HepG2 (cell line): ENCODE data around the gene TRDMT1. TPM values are rescaled to one million over a fixed set of nuclear protein-coding genes. Genes with fewer than 3 reads are reported as not detected.

Experiments used
- BRCA1 ChIP-seq: sonication (generic); formaldehyde crosslinking; IDR thresholded peaks from 2 replicates; pipeline ENCODE4 v1.4.0; 2020; ENCODE audit warnings: missing genetic modification reagents
- CEBPG ChIP-seq: IDR thresholded peaks from 2 replicates; pipeline ENCODE4 v1.6.1; 2016
- CREB1 ChIP-seq, 2 experiments: fragments of 450-650 bp in 1 of 2; IDR thresholded peaks; 2 replicates each; pipeline ENCODE4 v1.6.1; 2016 to 2017; ENCODE audit warnings: control low read depth in 1 of 2, mild to moderate bottlenecking in 1 of 2, missing compliant biosample characterization in 1 of 2, missing genetic modification characterization in 1 of 2
- GZF1 ChIP-seq: sonication (generic); formaldehyde crosslinking; IDR thresholded peaks from 2 replicates; pipeline ENCODE4 v1.5.1; 2020; ENCODE audit warnings: mild to moderate bottlenecking, missing genetic modification reagents
- HNF4G ChIP-seq, 2 experiments: sonication (generic) in 1 of 2; formaldehyde crosslinking in 1 of 2; IDR thresholded peaks; 2 replicates each; pipeline versions ENCODE4 v1.4.0 to v1.6.1; 2011 to 2020; ENCODE audit warnings: borderline replicate concordance in 2 of 2, low read depth in 2 of 2, mild to moderate bottlenecking in 2 of 2, low read length in 1 of 2, missing genetic modification reagents in 1 of 2, moderate library complexity in 1 of 2
- JUN ChIP-seq: sonication (generic); formaldehyde crosslinking; IDR thresholded peaks from 2 replicates; pipeline ENCODE4 v1.4.0; 2020; ENCODE audit warnings: mild to moderate bottlenecking, missing genetic modification reagents
- MLLT10 ChIP-seq: sonication (generic); formaldehyde crosslinking; IDR thresholded peaks from 2 replicates; pipeline ENCODE4 v1.4.0; 2020; ENCODE audit warnings: missing genetic modification reagents
- MTF2 ChIP-seq: sonication (generic); formaldehyde crosslinking; IDR thresholded peaks from 2 replicates; pipeline ENCODE4 v1.5.0; 2020; ENCODE audit warnings: missing genetic modification reagents, borderline replicate concordance
- NPAS2 ChIP-seq: sonication (generic); formaldehyde crosslinking; IDR thresholded peaks from 2 replicates; pipeline ENCODE4 v1.8.0; 2022; ENCODE audit warnings: mild to moderate bottlenecking, missing genetic modification reagents, borderline replicate concordance
- RFX3 ChIP-seq: IDR thresholded peaks from 2 replicates; pipeline ENCODE4 v1.6.1; 2016; ENCODE audit warnings: missing biosample characterization, missing genetic modification reagents
- SKIL ChIP-seq: sonication (generic); formaldehyde crosslinking; IDR thresholded peaks from 2 replicates; pipeline ENCODE4 v1.8.0; 2022; ENCODE audit warnings: missing genetic modification reagents, mild to moderate bottlenecking, moderate library complexity, borderline replicate concordance
- SMAD1 ChIP-seq: sonication (generic); formaldehyde crosslinking; IDR thresholded peaks from 2 replicates; pipeline ENCODE4 v1.4.0; 2020; ENCODE audit warnings: missing genetic modification reagents, low read depth, mild to moderate bottlenecking, borderline replicate concordance
- TBX3 ChIP-seq: fragments of 450-650 bp; IDR thresholded peaks from 2 replicates; pipeline ENCODE4 v1.6.1; 2017; ENCODE audit warnings: antibody characterized with exemption, mild to moderate bottlenecking, inconsistent platforms, borderline replicate concordance
- ZC3H13 ChIP-seq: sonication (generic); formaldehyde crosslinking; IDR thresholded peaks from 2 replicates; pipeline ENCODE4 v1.8.1; 2023; ENCODE audit warnings: mild to moderate bottlenecking, missing genetic modification reagents, moderate library complexity
- ZNF20 ChIP-seq: sonication (generic); formaldehyde crosslinking; IDR thresholded peaks from 2 replicates; pipeline ENCODE4 v1.4.0; 2020; ENCODE audit warnings: mild to moderate bottlenecking, moderate library complexity, missing genetic modification reagents
- ZNF382 ChIP-seq: sonication (generic); formaldehyde crosslinking; IDR thresholded peaks from 2 replicates; pipeline ENCODE4 v1.5.0; 2020; ENCODE audit warnings: missing genetic modification reagents, mild to moderate bottlenecking, borderline replicate concordance
- ZNF44 ChIP-seq: sonication (generic); formaldehyde crosslinking; IDR thresholded peaks from 2 replicates; pipeline ENCODE4 v1.5.1; 2020; ENCODE audit warnings: mild to moderate bottlenecking, missing genetic modification reagents
- ZNF569 ChIP-seq: sonication (generic); formaldehyde crosslinking; IDR thresholded peaks from 2 replicates; pipeline ENCODE4 v1.5.0; 2020; ENCODE audit warnings: mild to moderate bottlenecking, missing genetic modification reagents, moderate library complexity, borderline replicate concordance
- ZNF614 ChIP-seq: IDR thresholded peaks from 2 replicates; pipeline ENCODE4 v1.6.1; 2018; ENCODE audit warnings: missing biosample characterization, missing genetic modification reagents, inconsistent platforms, borderline replicate concordance
- ZNF687 ChIP-seq: sonication (generic); formaldehyde crosslinking; IDR thresholded peaks from 2 replicates; pipeline ENCODE4 v1.5.1; 2020; ENCODE audit warnings: mild to moderate bottlenecking, missing genetic modification reagents, moderate library complexity
- ZNF777 ChIP-seq: sonication (generic); formaldehyde crosslinking; IDR thresholded peaks from 2 replicates; pipeline ENCODE4 v1.4.0; 2020; ENCODE audit warnings: missing genetic modification reagents
- ZSCAN30 ChIP-seq: sonication (generic); formaldehyde crosslinking; IDR thresholded peaks from 2 replicates; pipeline ENCODE4 v1.5.0; 2020; ENCODE audit warnings: mild to moderate bottlenecking, missing genetic modification reagents
- polyA plus RNA-seq, 8 experiments: library from polyadenylated mRNA; depleted of rRNA in 3 of 8; stranded (reverse) in 7 of 8; unstranded in 1 of 8; fragments of >200 nt; fragmentation: Illumina TruSeq in 4 of 8; extraction: Trizol in 4 of 8; gene quantifications; 2 replicates each; pipeline versions ENCODE4 v1.2.1 to v1.2.3, GENCODE V29; 2011 to 2016; ENCODE audit warnings: low read depth in 4 of 8, missing spikeins in 1 of 8, mixed read lengths in 1 of 8; ENCODE audit not compliant: insufficient read depth in 1 of 8
- total RNA-seq, 5 experiments: library from RNA; depleted of rRNA; stranded (reverse); fragments of >200 nt; fragmentation: Illumina TruSeq; extraction: Trizol; gene quantifications; 2 replicates each; pipeline ENCODE4 v1.2.3, GENCODE V29; 2016; ENCODE audit warnings: low read depth in 1 of 5

TRDMT1 gene
- total and polyA plus RNA-seq, 2 of the 13 experiments (the other 11 are each of a cell fraction or from before 2014, with no cell fraction given) = 2.0 to 3.0 TPM

DNA sequence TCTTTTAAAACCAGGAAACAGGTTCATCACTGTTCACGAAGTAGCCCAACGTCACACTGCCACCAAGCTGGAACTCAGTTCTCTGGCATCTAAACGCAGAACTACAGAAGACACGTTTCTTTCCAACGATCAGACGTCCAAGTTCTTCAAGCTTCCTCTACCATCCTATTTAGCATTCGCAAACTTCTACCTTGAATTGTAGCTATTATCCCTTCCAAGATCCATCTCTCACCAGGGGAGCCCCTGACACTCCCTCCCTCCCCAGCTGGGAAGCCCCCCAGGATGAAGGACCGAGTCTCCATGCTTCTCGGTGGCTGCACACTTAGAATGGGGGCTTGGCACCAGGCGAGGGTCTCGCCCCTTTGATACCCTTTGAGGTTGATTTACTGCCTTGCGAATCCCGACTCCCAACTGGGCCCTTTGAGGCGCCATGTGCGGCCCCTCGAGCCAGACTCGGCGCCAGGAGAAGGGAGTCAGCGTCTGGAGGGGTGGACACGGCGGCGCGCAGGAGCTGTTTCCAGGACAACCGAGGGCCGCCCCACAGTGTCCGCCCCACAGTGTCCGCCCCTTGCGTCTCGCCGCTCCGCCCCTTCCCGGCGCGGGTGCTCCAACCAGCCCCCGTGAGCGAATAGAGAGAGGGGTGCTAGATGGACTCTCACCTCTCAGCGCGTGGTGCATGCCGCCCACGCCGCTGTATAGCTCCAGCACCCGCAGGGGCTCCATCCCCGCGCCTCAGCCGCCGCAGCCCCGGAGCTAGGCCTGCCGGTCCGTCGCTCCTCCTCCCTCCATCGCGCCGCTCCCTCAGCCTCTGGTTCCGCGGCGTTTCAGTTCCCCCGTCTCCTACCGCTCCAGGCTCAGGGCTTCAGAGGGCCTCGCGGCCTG is at the start of gene TRDMT1 (continued):
- peak; percentile 92 for TF ChIP-seq ZNF687 (CRISPR knock-in tag)
- TF ChIP-seq ZSCAN30 = no peak
- TF ChIP-seq JUN (CRISPR knock-in tag) = no peak
- TF ChIP-seq SMAD1 (CRISPR knock-in tag) = 0 out of 2 replicates have a peak, but pooled peaks have one; percentile 41
- TF ChIP-seq BRCA1 (CRISPR knock-in tag) = no peak
- peak; percentile 28; the same call in 1 of the 2 replicates for TF ChIP-seq HNF4G (IDR thresholded peaks at IDR 0.05; ENCODE audit: borderline replicate concordance, low read depth, low read length)
- TF ChIP-seq HNF4G (CRISPR knock-in tag; IDR thresholded peaks at IDR 0.05; ENCODE audit: borderline replicate concordance, low read depth) = 0 out of 2 replicates have a peak, but pooled peaks have one; percentile 30
- 0 out of 2 replicates have a peak, but pooled peaks have one; percentile 16 for TF ChIP-seq CREB1 (IDR thresholded peaks at IDR 0.05)
- TF ChIP-seq CREB1 (CRISPR knock-in tag; IDR thresholded peaks at IDR 0.05) = 0 out of 2 replicates have a peak, but pooled peaks have one; percentile 43
- TF ChIP-seq ZNF20 (CRISPR knock-in tag) = no peak
- TF ChIP-seq MLLT10 = no peak
- peak; percentile 81; the same call in 1 of the 2 replicates for TF ChIP-seq GZF1 (CRISPR knock-in tag)
- TF ChIP-seq ZNF614 (CRISPR knock-in tag) = peak; percentile 79; the same call in 1 of the 2 replicates
- no peak for TF ChIP-seq ZNF569 (CRISPR knock-in tag)
- peak; percentile 66; the same call in 1 of the 2 replicates for TF ChIP-seq ZNF777 (CRISPR knock-in tag)
- TF ChIP-seq ZNF44 (CRISPR knock-in tag) = peak; percentile 13; the same call in 1 of the 2 replicates
- TF ChIP-seq SKIL (CRISPR knock-in tag) = peak; percentile 43; the same call in 1 of the 2 replicates
- TF ChIP-seq MTF2 (CRISPR knock-in tag) = peak; percentile 90; the same call in 1 of the 2 replicates
- peak; percentile 54; the same call in 1 of the 2 replicates for TF ChIP-seq TBX3
- TF ChIP-seq NPAS2 (CRISPR knock-in tag) = no peak
- TF ChIP-seq ZC3H13 (CRISPR knock-in tag) = peak; percentile 83
- no peak for TF ChIP-seq CEBPG
- TF ChIP-seq ZNF382 (CRISPR knock-in tag) = no peak
- peak; percentile 78 for TF ChIP-seq RFX3 (CRISPR knock-in tag)
